Stomach (tissue), 4 donors: ENCODE data around the gene FTSJ3.

Source experiments
- CTCF ChIP-seq, 7 experiments: fragments of 450-650 bp in 4 of 7; fragments of 200-600 bp in 3 of 7; sonication (generic) in 3 of 7; IDR thresholded peaks; one replicate each; pipeline ENCODE4 v1.5.1; 2016 to 2019; ENCODE audit warnings: antibody characterized with exemption in 7 of 7, control low read depth in 2 of 7, mild to moderate bottlenecking in 1 of 7
- EP300 ChIP-seq: sonication (generic); formaldehyde crosslinking; IDR thresholded peaks from one replicate; pipeline ENCODE4 v1.6.1; 2017; ENCODE audit warnings: antibody characterized with exemption
- POLR2A ChIP-seq, 4 donors: fragments of 450-650 bp; IDR thresholded peaks; one replicate each; pipeline ENCODE4 v1.6.1; 2016; ENCODE audit warnings: antibody characterized with exemption in 4 of 4, control low read depth in 2 of 4, mild to moderate bottlenecking in 1 of 4, moderate library complexity in 1 of 4

- TF ChIP-seq CTCF (IDR thresholded peaks at IDR 0.05) (no peak), EP300 (no peak), POLR2A (IDR thresholded peaks at IDR 0.05) (no peak)
Measured at GRCh38 chr17:63785556-63785955, 41.9 kb downstream of the FTSJ3 start.
